NT2/D1 (cell line): ENCODE measurements around the gene DPY19L2.

ENCODE experiments used
- DNase-seq: peaks from one replicate; pipeline ENCODE4 v3.0.0-alpha.2; 2011; ENCODE audit warnings: low read depth, low spot score
- H3K27me3 ChIP-seq: 2 replicates; pipeline ENCODE4 v1.6.0; 2011; ENCODE audit warnings: mild to moderate bottlenecking; ENCODE audit not compliant: insufficient read length, insufficient read depth
- H3K36me3 ChIP-seq: 2 replicates; pipeline ENCODE4 v1.6.1; 2011; ENCODE audit warnings: mild to moderate bottlenecking, low read length, mixed read lengths; ENCODE audit not compliant: insufficient read depth, insufficient read length
- H3K4me1 ChIP-seq: 2 replicates; pipeline ENCODE4 v1.5.1; 2011; ENCODE audit not compliant: insufficient read depth, insufficient read length
- H3K4me3 ChIP-seq: 2 replicates; pipeline ENCODE4 v1.5.1; 2011; ENCODE audit warnings: low read depth; ENCODE audit not compliant: insufficient read length
- H3K9ac ChIP-seq: 2 replicates; pipeline ENCODE4 v1.6.0; 2011; ENCODE audit warnings: low read depth; ENCODE audit not compliant: insufficient read length
- H3K9me3 ChIP-seq: 2 replicates; pipeline ENCODE4 v1.5.1; 2011; ENCODE audit warnings: mild to moderate bottlenecking, low read length; ENCODE audit not compliant: insufficient read depth
- SUZ12 ChIP-seq: IDR thresholded peaks from 2 replicates; pipeline ENCODE4 v1.6.1; 2011; ENCODE audit not compliant: insufficient read length, insufficient read depth; ENCODE audit errors: extremely low read depth
- YY1 ChIP-seq: IDR thresholded peaks from 2 replicates; pipeline ENCODE4 v1.6.1; 2011; ENCODE audit not compliant: insufficient read length, insufficient read depth
- ZNF274 ChIP-seq: IDR thresholded peaks from 2 replicates; pipeline ENCODE4 v1.6.1; 2011; ENCODE audit warnings: mild to moderate bottlenecking, low read depth, low read length

The DPY19L2 gene

GRCh38 chr12:63525831-63526230 is 142.5 kb downstream of the DPY19L2 start:
- no peak overlapping the region for H3K9ac ChIP-seq
- H3K4me3 ChIP-seq, result no peak overlapping the region
- DNase-seq, result no peak
- no peaks in the 10 kb centered on the region for H3K27me3 ChIP-seq
- TF ChIP-seq ZNF274 (no peak), SUZ12 (no peak), YY1 (no peak)
- no peaks in the 10 kb centered on the region for H3K4me1 ChIP-seq
- H3K36me3 ChIP-seq, result no peaks in the 10 kb centered on the region
- no peaks in the 10 kb centered on the region for H3K9me3 ChIP-seq

- TF ChIP-seq SUZ12, result no peak
- TF ChIP-seq ZNF274, result no peak
- TF ChIP-seq YY1, result no peak
- H3K27me3 ChIP-seq, result no peaks in the 10 kb centered on the region
- no peak overlapping the region for H3K9ac ChIP-seq
- DNase-seq, result no peak
- no peak overlapping the region for H3K4me3 ChIP-seq
- H3K4me1 ChIP-seq, result no peaks in the 10 kb centered on the region
- H3K36me3 ChIP-seq, result no peaks in the 10 kb centered on the region
- no peaks in the 10 kb centered on the region for H3K9me3 ChIP-seq
Observed at GRCh38 chr12:63521706-63522105, 146.6 kb downstream of the DPY19L2 start.
